GM19099 (cell line): ENCODE data around the gene PRELID1.

ENCODE experiments used
- POLR2A ChIP-seq: IDR thresholded peaks from 3 replicates; pipeline ENCODE4 v1.6.1; 2011; ENCODE audit warnings: low read depth; ENCODE audit not compliant: insufficient read length; ENCODE audit errors: extremely low read depth

PRELID1 gene

DNA sequence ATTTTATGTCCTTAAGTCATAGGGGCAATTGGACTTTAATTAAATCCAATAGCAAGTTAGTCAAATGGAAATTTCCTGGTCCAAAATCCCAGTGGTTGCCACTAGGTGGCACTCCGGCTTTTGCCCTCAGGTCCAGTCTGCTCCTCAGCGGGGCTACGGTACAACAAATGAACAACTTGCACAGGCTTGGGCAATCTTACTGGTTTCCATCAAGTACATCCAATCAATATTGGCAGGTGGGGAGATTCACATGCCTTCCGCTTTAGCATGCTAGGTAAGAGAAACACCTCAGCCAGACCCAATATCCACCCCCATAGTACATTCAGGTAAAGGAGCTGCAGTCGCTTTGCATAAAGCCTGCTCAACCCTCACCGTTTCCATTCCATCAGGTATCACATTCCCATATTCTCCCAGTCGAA is 14.4 kb downstream of the PRELID1 start:
- no peak for TF ChIP-seq POLR2A

DNA sequence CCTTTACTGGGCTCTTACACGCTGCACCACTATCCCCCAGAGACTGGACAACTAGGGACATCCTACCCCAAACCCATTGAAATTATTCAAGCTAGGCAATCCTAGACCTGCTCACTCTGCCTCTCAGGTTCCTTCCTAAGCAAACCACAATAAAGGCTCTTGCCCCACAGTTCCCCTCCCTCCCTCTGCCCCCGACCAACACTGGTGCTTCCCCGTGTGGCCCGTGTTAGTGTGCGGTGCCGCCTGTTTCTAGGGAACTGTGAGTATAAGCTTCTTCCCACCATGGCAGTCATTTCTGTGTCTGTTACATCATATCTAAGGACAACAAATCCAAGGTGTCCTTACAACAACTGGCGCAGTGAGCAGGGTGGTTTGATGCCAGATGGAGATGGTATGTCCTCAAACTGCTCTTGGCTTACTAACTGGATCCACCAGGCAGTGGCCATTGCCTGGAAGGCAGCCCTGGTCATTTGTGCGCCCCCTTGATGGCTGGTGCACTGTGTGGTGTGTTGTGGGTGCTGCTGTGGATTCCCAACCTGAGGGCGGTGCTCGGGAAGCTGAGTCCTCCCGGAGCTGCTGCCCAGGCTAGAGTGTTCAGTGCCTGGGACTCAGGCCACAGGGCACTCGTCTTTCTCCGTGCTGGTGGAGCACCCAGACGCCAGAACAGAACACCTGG is 16.5 kb downstream of the PRELID1 start:
- TF ChIP-seq POLR2A: no peak

DNA sequence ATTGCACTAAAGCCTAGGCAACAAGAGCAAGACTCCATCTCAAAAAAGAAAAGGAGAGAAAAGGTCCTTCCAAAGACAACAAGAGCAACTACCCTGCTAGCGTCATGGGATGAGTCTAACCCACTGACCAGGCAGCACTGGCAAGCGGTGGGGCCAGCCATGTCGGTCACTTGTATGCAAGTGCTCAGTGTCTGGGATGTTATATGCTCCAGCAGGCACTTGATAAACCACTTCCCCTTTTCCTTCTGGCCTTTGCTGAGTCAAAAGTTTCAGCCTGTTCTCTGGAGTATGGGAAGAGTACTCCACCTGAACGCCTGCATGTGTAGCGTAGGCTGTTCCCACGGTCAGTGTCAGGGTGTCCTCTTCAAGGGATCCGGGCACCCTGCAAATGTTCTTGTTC is 17.3 kb downstream of the PRELID1 start:
- no peak for TF ChIP-seq POLR2A

DNA sequence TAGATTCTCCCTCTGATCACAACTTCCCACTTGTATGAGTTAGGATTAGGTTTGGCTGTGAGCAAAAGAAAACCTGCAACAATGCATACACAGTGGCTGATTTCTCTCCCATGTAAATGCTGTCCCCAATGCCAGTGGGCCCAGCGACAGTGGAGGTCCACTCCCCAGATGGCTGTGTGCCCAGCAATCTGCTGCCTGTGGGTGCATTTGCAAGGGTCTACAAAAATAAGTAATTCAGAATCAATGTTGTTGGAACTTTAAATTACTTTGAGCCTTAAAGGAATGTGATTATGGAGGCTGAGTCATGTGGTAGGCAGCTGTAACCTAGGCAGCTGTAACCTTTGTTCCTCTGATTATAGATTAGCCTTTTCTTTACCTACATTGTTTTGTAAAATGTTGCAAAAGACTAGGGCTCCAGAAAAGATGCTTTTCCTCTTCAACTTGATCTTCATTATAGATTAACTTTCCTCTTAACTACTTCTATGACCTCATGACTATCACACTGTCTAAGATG is 22.3 kb downstream of the PRELID1 start:
- no peak for TF ChIP-seq POLR2A

DNA sequence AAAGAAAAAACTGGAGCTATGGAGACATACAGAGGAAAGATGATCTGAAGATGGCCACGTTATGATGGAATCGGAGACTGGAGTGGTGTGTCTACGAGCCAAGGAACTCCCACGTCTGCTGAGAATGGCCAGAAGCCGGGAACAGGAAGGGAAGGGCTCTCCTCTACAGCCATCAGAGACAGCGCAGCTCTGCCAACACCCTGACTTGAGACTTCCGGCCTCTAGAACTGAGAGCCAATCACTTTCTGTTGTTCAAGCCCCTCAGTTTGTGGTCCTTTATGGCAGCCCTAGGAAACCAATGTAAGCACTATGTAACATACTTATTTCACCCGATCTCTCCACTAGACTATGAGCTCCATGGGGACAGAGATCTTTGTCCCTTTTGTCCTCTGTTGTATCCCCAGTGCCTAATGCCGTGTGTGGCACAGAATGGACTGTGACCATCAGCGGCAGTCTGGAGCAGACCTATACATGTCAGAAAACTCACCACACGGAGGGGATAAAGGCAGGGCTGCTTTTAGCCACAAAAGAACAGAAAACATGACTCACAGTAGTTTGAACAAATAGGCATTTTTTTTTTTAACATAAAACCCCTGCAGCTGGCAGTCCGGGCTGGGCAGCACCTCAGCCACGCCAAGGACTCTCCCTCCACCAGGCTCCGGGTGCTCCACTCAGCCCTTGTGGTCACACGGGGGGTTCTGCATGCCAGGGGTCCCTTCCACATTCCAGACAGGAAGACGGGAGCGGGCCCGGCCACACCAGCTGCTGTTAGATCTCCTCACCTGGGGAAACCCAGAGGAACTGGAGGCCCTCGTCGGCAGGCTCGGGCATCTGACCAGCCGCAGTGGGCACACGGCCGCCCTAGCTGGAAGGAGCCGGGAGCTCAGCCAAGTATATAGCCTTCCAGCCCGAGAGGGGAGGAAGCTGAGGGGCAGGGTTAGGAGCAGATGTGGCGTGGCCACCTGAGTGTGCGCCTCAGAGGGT is 24.2 kb downstream of the PRELID1 start:
- no peak for TF ChIP-seq POLR2A

DNA sequence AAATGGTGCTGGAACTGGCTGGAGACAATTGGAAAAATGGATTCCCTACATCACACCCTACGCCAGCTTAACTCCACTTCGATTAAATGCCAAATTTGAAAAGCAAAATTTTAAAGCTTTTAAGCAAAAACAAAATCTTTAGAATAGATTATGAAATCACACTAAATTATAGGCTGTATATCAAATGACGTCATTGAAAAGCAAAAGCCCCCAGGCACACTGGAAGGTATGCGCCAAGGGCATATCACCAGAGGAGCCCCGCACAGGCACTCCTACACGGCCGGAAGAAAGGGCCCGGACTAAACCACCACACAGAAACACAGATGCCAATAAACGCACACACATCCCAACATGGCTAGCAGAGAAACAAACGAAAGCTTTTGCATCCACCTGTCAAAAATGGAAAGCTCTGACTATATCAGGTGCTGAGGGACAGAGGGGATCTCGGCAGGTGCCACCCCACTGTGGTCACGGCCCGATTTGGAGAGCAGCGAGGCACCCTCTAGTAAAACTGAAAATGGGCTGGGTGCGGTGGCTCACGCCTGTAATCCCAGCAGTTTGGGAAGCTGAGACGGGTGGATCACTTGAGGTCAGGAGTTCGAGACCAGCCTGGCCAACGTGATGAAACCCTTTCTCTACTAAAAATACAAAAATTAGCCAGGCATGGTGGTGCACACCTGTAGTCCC is 25.1 kb downstream of the PRELID1 start:
- no peak for TF ChIP-seq POLR2A

DNA sequence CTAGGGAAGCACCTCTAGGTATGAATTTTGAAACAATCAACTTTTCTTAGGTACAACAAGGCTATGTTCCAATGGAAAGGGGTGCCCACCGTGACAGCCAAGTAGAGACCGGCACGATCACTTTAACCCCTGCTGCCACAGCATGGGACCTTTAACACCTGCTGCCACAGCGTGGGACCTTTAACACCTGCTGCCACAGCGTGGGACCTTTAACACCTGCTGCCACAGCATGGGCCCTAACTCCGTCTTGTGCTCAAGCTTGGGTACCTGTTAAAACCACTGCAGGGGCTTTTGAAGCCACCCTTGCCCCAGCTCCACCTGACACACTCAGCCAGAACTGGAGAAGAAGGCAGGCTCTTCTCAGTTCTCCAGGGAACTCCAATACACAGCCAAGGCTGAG is 26.3 kb downstream of the PRELID1 start:
- no peak for TF ChIP-seq POLR2A

DNA sequence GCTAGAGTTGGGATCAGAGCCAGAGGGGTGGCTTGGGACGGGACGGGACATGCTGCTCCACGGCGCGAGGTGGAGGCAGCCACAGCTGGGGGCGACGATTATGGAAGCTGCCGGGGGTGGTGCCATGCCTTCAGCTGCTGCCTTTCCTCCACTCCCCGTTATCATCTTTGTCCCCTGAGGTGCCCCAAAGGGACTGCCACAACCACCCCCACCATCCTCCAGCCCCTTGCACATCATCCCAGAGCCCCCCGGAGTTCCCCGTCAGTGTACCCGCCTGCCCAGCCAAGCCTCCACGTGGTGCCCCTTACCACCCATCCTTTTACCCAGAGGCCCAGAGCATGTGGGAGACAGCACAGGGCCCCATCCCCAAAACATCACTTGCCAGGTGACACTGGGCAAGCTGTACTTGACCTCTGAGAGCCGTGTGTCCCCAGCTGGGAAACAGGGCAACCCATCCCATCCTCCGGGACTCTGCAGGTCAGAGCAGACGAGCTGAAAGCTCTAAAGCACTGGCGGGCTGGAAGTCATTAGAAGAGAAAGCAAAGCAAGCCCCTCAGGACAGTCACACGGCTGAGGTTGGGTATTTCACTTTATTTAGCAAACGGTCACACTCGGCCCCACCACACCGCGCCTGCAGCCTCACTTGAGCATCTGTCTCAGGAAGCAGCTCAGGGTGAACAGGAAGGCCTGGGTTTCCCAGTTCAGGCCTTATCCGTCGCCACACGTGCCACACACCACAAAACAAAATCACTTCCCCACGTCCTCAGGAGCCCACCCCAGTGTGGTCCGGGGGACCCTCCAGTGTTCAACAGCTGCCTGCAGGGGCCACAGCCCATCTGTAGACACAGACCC is 27.6 kb downstream of the PRELID1 start:
- no peak for TF ChIP-seq POLR2A

DNA sequence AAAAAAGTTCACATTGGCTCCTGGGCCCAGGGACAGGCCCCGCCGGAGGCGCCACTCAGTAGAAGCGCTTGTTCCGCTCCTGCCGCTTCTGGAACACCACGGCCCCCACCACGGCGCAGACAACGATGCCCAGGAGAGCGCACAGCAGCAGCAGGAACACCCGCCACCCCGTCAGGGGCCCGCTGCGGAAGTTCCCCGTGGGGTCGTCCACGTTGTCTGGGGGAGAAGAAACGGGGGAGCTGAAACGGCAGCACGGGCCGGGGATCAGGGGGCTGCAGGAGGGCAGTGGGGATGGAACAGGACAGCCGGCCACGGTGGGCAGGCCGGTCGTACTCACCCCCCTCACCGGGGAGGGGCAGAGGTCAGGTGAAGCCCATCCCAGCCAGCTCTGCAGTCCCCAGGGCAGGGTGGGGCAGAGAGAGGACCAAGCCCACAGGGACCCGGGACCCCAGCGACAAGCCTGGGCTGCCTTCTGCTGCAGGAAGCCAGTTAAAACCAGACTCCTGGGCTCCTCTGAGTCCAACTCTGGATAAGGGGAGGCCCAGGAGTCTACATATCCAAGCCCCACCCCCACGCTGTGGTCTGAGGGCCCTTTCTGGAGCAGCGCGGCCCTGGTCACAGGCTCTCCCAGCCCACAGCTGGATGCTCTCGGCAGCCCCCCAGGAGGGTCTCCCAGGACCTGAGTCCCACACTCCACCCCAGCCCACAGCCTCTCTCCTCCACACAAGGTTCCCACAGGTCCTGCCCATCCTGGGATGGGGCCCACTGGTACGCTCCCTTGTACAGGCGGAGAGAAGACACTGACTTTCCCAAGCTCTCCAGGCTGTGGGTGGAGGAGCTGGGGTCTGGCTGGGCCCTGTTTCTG is 28.7 kb downstream of the PRELID1 start:
- no peak for TF ChIP-seq POLR2A

DNA sequence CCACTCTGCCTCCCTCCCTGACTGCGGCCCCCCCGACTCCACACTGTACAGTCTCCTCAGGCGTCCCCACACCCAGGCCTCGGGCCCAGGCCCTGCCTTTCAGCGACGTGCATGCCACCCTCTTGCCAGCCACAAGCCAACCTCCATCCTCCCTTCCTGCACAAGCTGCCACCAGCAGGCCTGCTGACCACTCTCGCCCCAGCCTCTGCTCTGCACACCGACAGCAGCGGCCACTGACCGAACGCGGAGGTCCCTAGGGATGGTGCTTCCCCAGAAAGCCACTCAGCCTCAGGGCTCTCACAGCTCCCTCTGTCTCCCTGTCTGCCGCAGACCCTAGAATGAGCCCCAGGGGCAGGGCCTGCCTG is 29.3 kb downstream of the PRELID1 start:
- no peak for TF ChIP-seq POLR2A

DNA sequence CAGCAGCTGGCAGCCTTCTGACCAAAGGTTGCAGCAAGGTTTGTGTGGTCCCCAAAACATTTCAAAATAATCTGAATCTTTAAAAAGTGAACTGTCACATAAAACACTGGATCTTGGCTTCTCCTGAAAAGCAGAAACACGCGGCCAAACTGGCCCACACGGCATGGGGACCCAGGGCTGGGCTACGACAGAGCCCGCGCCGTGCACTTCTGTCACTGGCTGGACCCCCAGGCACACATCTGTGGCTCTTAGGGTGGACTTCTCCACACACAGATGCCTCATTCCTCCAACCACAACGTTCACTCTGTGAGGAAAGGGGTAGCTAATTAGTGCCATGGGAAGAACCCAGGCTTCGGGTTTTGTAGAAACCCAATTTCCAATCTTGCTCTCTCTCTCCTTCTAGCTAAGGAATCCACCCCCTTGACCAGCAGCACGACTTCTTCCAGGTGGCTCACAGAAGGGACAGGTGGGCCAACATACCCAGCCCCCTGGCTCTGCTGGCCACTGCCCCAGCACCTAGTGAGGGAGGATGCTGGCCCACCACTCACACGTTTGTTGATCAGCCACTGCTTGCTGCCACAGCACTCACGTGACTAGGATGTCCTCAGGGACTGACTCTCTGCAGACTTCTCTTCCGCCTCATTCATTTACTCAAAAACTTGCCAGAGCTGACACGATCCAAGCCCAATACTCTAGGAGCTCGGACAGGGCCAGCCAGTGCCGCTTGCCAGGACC is 30.0 kb downstream of the PRELID1 start:
- TF ChIP-seq POLR2A: no peak

DNA sequence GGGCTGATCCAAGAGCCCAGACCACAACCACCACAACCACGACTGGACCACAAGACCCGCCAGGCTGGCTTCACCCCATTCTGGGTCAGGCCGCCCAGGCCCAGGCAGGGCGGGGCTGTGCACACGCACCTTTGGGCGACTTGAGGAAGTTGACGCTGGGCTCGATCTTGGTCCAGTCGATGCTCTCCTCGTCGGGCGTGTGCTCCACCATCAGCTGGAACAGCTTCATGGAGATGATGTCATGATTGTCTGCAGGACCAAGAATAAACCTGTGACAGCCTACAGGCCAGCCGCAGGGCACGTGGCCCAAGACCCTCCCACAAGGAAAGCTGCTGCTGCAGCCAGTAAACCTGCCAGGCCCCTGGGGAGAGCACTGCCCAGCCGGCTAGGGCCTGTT is 30.6 kb downstream of the PRELID1 start:
- no peak for TF ChIP-seq POLR2A
